GM19025 (cell line): ENCODE data around the gene SLC41A3.
"Not testable (repeated sequence)": the region's sequence is repeated elsewhere in the genome, so short reads cannot be mapped to it uniquely, and the experiment has no call there.

ENCODE experiments used
- ATAC-seq: cut with Tn5 transposase; IDR thresholded peaks from one replicate; pipeline ENCODE4 v1.9.1; 2021; ENCODE audit warnings: mild to moderate bottlenecking, low read depth, moderate library complexity; ENCODE audit not compliant: unreplicated experiment

SLC41A3 gene

GRCh38 chr3:126056681-126057500 is 27.0 kb downstream of the SLC41A3 start:
- ATAC-seq = no peak

GRCh38 chr3:126056088-126056487 is 27.8 kb downstream of the SLC41A3 start:
- ATAC-seq = no peak

DNA sequence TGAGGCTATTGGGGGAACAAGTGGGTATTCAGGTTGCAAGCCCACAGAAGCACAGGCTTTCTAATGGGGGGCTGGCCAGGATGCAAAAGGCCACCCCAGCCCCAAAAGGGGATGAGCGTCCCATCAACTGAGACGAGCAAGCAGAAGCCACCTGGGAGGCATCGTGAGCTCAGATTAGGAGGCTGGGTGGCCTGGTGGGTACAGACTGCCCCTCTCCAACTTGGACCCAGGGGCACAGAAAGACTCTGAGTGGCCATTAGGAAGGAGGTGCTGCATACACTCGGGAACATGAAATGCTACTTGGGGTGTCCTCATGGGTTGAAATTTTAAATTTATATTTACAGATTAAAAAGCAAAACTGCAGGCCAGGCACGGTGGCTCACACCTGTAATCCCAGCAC is 29.1 kb downstream of the SLC41A3 start:
- ATAC-seq = no peak

DNA sequence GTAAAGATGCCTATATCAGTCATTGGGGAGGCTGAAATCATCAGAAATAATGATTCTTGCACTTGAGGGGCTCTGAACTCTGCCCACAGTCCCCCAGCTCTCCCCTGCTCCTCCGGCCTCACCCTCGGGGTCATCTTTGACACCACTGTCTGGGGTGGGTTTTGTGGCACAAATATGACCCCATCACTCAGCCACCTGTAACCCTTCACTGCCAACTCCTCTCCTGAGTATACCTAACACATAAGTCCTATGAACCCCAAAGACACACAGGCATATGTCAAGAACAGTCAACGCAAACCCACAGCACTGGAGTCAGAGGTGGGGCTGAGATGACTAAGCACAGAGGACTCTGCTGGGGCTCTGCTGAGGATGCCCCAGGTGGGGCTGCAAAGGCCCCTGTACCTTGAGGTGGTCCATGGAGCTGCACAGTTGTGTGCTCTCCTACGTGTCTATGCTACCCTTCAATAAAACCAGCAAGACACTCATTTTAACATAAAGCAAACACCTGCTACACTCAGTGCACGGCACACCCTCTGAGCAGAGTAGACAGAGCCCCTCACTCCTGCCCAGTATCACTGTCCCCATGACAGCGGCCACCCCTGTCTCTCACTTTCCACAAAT is 29.9 kb downstream of the SLC41A3 start:
- no peak for ATAC-seq

GRCh38 chr3:126053513-126053912 is 30.4 kb downstream of the SLC41A3 start:
- ATAC-seq = no peak

DNA sequence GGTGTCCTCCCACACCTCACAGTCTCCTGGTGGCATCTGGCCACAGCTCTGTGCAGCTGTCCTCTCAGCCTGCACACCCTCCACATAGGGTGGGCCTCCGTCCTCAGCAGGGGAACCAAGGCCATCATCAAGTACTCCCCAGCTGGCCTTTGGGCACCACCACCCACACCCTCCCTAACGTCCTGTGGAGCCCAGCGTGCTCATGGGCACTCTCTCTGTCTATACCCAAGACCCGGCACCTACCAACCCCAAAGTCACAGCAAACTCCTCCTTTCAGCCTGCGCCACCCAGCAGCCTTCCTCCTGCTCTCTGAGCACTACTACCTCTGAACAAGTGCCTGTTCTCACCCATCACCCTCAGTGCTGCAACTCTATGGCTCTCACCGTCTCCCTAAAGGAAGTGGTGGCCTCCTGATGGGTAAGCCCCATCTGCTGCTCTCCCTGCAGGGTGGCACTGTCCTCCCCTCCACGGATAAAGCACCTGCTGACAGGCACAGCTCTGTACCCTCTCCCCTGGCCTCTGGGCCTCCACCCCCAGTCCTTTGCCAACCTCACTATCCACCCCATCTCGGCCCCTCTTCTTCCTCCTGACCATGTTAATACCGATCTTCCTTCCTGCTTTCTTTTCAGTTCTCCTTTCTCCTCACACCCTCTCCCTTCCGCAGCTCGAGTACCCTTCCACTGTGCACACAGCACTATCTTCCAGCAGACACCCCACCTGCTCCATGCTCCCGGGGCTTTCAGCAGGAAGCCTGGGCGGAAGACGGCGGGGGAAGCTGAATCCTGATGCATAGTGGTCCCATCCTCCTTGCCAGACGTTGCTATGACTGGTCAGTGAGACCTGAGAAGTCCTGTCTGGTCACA is 31.5 kb downstream of the SLC41A3 start:
- no peak for ATAC-seq

GRCh38 chr3:126051741-126052140 is 32.2 kb downstream of the SLC41A3 start:
- ATAC-seq = no peak

GRCh38 chr3:126051234-126051633 is 32.7 kb downstream of the SLC41A3 start:
- no peak for ATAC-seq

DNA sequence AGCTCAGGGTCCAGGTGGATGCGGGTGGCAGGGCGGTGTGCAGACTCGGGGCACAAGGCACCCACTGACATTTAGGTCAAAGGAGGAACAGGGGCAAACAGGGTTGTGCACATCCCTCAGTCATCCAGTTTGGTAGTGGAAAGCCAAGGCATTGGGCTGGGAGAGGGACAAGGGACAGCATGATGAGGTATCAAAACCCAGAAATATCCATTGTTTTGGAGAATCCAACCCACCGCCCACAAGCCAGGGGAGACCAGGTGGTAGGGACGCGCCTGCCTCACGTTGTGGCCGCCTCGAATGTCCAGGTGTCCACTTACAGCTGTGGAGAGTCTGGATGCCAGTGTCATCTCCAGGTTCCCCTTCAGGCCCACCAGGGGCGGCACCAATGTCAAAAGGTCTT is 33.3 kb downstream of the SLC41A3 start:
- no peak for ATAC-seq

- no peak for ATAC-seq
Measured at GRCh38 chr3:126050050-126050392, 33.9 kb downstream of the SLC41A3 start.

GRCh38 chr3:126049289-126050049 is 34.5 kb downstream of the SLC41A3 start:
- ATAC-seq = no peak

DNA sequence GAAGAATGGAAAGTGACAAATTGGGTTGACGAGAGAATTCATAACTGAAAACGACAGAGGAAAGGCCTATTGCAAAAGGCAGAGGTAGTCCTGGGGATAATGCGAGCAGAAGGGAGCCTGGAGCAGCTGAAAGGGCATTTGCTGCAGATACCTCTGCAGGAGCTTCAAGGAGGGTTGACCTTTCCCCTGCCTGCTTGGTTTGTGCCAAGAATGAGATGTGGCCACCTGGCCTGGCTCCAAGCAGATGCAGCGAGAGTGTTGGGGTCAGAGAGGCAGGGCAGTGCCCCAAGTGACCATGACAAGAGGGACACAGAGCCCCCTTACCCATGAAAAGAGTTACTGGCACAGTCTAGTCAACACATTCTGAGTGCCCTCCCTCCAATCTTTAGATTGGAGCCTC is 43.5 kb downstream of the SLC41A3 start:
- ATAC-seq = no peak

DNA sequence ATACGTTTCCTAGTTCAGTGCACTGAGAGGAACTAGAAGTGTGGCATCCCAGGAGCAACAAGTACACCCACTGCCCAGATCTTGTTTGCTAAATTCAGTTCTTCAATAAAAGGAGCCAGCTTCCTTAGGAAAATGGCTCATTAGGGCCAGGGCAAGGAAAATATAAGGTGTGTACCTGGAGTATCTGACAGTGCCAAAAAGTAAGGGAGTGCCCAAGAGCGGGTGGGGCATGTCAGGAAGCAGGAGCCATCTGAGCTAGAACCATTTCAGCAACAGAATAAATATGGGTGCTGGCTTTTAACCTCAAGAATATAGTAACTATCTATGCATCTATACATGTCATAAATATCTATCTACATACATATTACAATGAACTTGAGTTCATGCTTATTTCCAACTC is 44.1 kb downstream of the SLC41A3 start:
- ATAC-seq = no peak

- not testable (repeated sequence) for ATAC-seq
Measured at GRCh38 chr3:126038791-126039190, 45.1 kb downstream of the SLC41A3 start.

- no peak for ATAC-seq
Measured at GRCh38 chr3:126036056-126036549, 47.8 kb downstream of the SLC41A3 start.

DNA sequence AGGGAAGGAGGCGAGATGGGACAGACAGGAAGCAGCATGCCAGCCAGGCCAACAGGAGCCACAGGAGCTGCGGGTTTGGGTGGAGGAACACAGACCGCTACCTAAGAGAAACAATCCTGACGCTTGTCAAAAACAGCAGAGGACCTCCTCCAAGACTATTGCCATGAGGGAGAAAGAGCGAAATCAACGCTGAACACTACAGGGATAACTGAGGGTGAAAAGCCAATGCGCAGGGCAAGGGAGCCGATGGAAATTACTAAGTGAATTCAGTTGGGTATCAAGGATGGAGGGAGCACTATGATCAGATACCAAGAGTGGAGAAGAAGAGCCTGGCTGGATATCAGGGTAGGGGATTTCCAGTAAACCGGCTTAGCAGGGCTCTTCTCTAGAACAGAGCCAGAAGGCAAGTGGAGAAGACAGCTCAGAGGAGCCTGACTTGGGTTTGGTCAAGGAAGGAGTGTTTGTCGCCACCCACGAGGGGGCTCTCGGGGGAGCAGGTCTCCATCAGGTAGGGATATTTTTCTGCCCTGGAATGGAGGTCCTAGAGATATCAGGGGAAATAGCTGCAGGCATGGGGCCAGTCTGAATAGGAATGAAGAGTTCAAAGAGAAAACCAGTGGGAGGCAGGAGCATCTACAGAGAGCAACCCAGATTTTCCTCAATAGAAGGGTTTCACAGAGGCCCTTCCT is 48.4 kb downstream of the SLC41A3 start:
- no peak for ATAC-seq

DNA sequence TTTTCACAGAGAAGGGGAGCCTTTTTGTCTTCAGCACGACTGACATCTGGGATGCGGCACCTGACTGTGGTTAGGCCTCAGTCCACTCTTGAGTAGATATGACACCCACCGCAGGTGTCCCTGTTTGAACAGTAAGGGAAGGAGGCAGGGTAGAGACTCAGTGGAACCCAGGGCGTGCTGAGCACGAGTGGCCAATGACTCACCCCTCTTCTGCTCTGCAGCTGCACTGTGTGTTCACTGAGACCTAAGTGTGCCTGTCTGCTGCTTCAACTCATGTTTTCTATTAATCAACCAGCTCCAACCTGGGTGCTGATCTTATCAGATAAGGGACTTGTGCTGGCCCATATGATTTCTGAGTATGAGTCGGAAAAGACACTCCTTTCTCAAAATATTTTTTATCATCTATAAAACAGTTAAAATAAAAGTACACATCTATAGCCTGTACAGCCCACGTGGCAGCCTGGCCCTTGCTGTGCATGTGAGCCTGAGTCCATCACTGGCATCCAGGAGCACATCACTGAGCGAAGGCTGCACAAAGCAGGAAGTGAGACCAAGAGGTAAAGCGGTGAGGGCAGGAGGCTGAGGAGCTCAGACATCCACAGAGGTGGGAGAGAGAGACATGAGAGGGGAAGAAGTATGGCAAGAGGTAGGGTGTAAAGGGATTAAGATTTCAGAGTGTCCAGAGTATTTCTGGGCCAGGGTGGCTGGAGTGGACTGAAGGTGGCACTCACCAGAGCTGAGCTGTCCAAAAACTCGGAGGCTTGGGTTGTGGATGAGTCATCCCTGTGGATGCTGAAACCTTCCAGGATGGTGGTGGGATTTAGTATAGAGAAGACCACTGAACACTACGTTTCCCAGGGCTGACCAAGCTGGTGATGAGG is 49.2 kb downstream of the SLC41A3 start:
- no peak for ATAC-seq

- ATAC-seq = no peak
Measured at GRCh38 chr3:126033765-126034164, 50.2 kb downstream of the SLC41A3 start.
